ENCODE measurements around the gene TGM5.

The TGM5 gene

GRCh38 chr15:43189296-43189695 is 77.4 kb downstream of the TGM5 start:
- Histone ChIP-seq H3K4me2 (ENCODE audit: low read length) (no peak overlapping the region), H3K36me3 (ENCODE audit: control insufficient read depth, low read length) (peaks cover 56% of the 10 kb centered on the region), H4K20me1 (ENCODE audit: control insufficient read depth, insufficient read depth, low read depth, low read length) (no peaks in the 10 kb centered on the region), H3K9me3 (ENCODE audit: control insufficient read depth, insufficient read depth, low read length) (no peaks in the 10 kb centered on the region), H3K27me3 (ENCODE audit: control insufficient read depth, low read length) (no peaks in the 10 kb centered on the region), H3K79me2 (ENCODE audit: control insufficient read depth, low read length) (peaks cover 17% of the 10 kb centered on the region), H3K27ac (ENCODE audit: low read depth, low read length) (no peak overlapping the region), H3K4me3 (ENCODE audit: low read length) (no peak overlapping the region), H3K4me1 (ENCODE audit: control insufficient read depth, low read length) (peaks cover 15% of the 10 kb centered on the region), H3K9me2 (replicated peaks; ENCODE audit: control insufficient read depth, low read length) (no peaks in the 10 kb centered on the region), H3F3A (ENCODE audit: control insufficient read depth, insufficient read depth) (peaks cover 6% of the 10 kb centered on the region)
- TF ChIP-seq EZH2phosphoT487 (IDR thresholded peaks at IDR 0.05; ENCODE audit: borderline replicate concordance, low read length) (no peak), CTCF (IDR thresholded peaks at IDR 0.05; ENCODE audit: low read depth, low read length, poor library complexity, severe bottlenecking) (no peak)

GRCh38 chr15:43187544-43188155 is 79.1 kb downstream of the TGM5 start:
- Histone ChIP-seq H3K27me3 (ENCODE audit: control insufficient read depth, low read length) (no peaks in the 10 kb centered on the region), H3K36me3 (ENCODE audit: control insufficient read depth, low read length) (peaks cover 53% of the 10 kb centered on the region), H3K4me3 (ENCODE audit: low read length) (peak overlapping the region; percentile 94; the same call in 1 of the 2 replicates), H3K9me2 (replicated peaks; ENCODE audit: control insufficient read depth, low read length) (no peaks in the 10 kb centered on the region), H3F3A (ENCODE audit: control insufficient read depth, insufficient read depth) (peaks cover 22% of the 10 kb centered on the region), H3K9me3 (ENCODE audit: control insufficient read depth, insufficient read depth, low read length) (no peaks in the 10 kb centered on the region), H3K79me2 (ENCODE audit: control insufficient read depth, low read length) (peaks cover 17% of the 10 kb centered on the region), H4K20me1 (ENCODE audit: control insufficient read depth, insufficient read depth, low read depth, low read length) (no peaks in the 10 kb centered on the region), H3K27ac (ENCODE audit: low read depth, low read length) (no peak overlapping the region), H3K4me1 (ENCODE audit: control insufficient read depth, low read length) (peaks cover 15% of the 10 kb centered on the region), H3K4me2 (ENCODE audit: low read length) (peak overlapping the region; percentile 85)
- peak; percentile 62 for TF ChIP-seq CTCF (IDR thresholded peaks at IDR 0.05; ENCODE audit: low read depth, low read length, poor library complexity, severe bottlenecking)
- TF ChIP-seq EZH2phosphoT487 (IDR thresholded peaks at IDR 0.05; ENCODE audit: borderline replicate concordance, low read length): no peak

- H4K20me1 ChIP-seq (ENCODE audit: control insufficient read depth, insufficient read depth, low read depth, low read length): no peaks in the 10 kb centered on the region
- peaks cover 17% of the 10 kb centered on the region for H3K79me2 ChIP-seq (ENCODE audit: control insufficient read depth, low read length)
- H3K27me3 ChIP-seq (ENCODE audit: control insufficient read depth, low read length): no peaks in the 10 kb centered on the region
- H3K27ac ChIP-seq (ENCODE audit: low read depth, low read length): peak overlapping the region; percentile 58
- TF ChIP-seq EZH2phosphoT487 (IDR thresholded peaks at IDR 0.05; ENCODE audit: borderline replicate concordance, low read length) (no peak), CTCF (IDR thresholded peaks at IDR 0.05; ENCODE audit: low read depth, low read length, poor library complexity, severe bottlenecking) (no peak)
- peaks cover 26% of the 10 kb centered on the region for H3F3A ChIP-seq (ENCODE audit: control insufficient read depth, insufficient read depth)
- H3K9me2 ChIP-seq (replicated peaks; ENCODE audit: control insufficient read depth, low read length): no peaks in the 10 kb centered on the region
- peaks cover 15% of the 10 kb centered on the region for H3K4me1 ChIP-seq (ENCODE audit: control insufficient read depth, low read length)
- H3K9me3 ChIP-seq (ENCODE audit: control insufficient read depth, insufficient read depth, low read length): no peaks in the 10 kb centered on the region
- peaks cover 49% of the 10 kb centered on the region for H3K36me3 ChIP-seq (ENCODE audit: control insufficient read depth, low read length)
- peak overlapping the region; percentile 94 for H3K4me3 ChIP-seq (ENCODE audit: low read length)
- peak overlapping the region; percentile 85 for H3K4me2 ChIP-seq (ENCODE audit: low read length)
Measured at GRCh38 chr15:43186003-43186353, 80.8 kb downstream of the TGM5 start.

All from DOHH2 (cell line).